Middle frontal gyrus (tissue), 1 donor: ENCODE measurements around the gene CACNA1C.

Source experiments
- DNase-seq: peaks from one replicate; pipeline ENCODE4 v3.0.0-alpha.2; 2015; ENCODE audit warnings: low spot score; ENCODE audit errors: extremely low spot score

The CACNA1C gene

GRCh38 chr12:2638273-2639019 lies 585.7 kb downstream of the CACNA1C start:
- DNase-seq, result no peak

- no peak for DNase-seq
These were observed 586.2 kb downstream of the CACNA1C start for GRCh38 chr12:2639020-2639298.

GRCh38 chr12:2640281-2640680 lies 587.5 kb downstream of the CACNA1C start:
- no peak for DNase-seq

DNA sequence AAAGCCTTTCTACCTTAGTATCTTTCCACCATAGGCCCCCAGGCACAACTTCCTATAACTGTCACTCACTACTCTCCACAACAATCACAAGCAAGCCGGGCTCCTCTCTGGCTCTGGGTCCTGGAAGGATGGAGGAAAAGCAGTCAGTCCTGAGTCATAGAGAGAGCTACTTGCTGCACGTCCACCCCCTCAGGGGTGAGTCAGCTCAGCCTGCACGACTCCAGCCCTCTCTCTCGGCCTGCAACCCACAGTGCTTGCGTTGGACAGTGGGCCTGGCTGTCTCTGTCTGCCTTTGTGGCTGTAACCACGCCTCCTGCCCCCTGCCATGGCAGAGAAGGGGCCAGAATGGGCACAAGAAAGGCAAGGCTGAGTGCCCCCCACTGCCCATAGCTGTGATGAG lies 587.9 kb downstream of the CACNA1C start:
- DNase-seq, result peak; percentile 26

DNA sequence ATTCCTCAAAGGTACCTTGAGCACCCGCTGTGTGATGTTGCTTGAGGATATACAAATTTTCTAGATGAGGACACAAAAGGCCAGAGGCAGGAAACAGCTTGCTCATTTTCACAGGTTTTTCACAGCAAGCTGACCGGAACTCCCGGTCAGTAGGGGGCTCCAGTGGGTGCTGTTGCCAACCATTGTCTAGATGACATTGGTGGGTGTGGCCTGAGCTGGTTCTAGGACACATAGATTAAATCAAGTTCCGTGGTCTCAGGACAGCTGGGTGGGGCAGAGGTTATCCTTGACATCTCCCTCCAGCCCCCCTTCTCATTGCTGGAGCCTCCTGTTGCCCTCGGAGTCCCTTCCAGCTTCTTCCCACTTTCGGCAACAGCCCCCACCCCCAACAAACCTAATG lies 588.4 kb downstream of the CACNA1C start:
- DNase-seq, result no peak

GRCh38 chr12:2641761-2642160 lies 589.0 kb downstream of the CACNA1C start:
- no peak for DNase-seq

DNA sequence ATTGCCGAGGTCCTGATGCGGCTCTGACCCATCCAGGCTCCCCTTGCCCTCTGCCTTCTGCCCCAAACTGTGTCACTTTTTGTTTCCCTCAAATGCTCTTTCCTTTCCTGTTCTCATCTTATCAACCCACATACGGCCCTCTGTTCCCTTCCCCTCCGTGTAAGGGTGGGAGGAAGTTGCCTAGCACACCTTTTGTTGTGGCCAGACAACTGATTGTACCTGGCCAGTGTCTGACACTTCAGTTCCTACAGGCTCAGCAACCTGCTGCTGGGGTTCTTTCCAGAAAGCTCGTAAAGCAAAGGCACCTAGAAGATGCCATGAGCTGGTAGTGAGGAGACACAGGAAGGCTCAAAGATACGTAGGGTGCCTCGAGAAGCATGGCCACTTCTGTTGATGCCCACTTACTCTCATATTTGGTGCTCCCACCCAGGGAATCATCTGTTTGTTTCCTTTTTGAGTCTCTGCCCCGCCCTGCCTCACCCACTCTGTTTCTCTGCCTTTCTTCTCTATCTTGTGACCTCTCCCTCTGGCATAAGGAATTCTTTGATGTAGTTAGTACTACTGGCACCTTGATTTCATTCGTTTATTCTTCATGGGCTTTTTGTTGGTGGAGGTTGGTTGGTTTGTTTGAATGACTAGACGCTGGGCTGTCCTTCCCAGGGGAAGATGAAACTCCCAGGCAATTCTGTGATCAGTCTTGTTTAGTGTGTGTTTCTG lies 589.5 kb downstream of the CACNA1C start:
- DNase-seq, result no peak

DNA sequence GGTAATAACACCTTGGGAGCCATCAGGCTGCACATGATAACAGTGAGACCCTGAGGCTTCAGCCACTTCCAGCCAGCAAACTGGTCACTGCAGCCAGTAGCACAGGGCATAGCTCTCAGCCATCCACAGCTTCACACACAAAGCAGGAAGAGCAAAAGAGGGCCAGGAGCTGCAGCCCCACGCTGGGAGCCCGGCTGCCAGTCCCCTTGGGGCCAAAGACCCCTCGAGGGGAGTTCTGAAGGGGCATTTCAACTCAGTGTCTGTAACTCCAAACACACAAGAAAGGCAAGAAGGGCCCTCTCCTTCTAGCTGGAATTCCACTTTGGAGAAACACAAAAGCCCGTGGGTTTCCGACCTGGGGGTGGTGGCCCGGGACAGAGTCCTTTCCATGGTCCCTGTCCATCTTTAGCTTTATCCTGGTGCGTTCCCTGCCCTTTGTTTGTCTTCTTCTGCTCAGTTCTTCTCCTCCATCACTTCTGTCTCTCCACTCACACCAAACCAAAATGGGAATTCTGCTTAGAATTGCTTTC lies 590.2 kb downstream of the CACNA1C start:
- no peak for DNase-seq

GRCh38 chr12:2643576-2644135 lies 590.9 kb downstream of the CACNA1C start:
- no peak for DNase-seq

DNA sequence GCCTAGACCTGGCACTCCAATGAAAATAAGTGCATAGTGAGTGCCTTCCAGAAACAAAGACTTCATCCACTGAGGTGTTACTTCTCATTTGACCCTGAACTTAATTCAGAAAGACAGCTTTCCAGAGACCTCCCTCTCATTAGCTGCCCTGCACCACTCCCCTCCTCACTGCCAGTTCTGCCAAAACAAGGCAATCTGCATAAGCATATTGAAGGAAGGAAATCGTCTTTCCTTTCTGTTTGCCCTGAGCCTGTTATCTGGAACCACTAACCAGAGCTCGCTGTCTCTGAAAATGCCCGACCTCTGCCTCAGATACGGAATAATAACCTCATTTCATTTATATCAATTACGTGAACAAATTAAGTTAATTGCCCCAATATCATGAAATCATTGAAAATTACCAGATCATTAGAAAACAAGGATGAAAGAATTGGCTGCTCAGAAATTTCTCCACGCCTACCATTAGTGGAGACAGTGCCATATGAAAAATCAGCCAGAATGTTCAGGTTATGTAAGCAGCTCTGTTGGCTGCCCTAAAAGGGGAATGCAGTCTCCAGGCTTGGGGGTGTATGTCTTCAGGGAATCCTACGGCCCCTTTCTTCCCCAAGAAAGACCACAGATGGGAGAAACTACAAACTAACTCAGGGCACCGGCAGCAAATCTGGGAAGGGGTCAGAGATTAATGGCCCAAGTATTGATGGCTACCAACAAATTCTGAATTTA lies 592.1 kb downstream of the CACNA1C start:
- DNase-seq, result no peak

- DNase-seq, result no peak
These were observed 592.7 kb downstream of the CACNA1C start for GRCh38 chr12:2645460-2645859.

DNA sequence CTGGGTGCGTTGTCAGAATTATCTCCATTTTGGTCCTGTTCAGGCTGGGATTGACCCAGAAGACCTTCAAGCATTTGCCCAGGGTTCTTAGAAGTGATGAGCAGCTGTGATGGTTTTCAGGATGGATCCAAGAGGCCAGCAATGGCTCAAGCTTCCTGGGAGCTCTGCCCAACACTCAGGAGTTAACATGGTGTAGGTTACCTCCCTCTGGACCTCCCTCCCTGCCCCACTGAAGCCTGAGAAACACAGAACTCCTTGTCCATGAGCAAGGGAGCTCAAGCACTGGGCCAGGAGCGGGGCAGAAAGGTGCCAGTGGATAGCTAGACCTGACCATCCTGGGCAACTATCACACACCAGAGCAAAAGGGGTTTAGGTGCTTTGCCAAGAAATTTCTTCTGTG lies 593.6 kb downstream of the CACNA1C start:
- DNase-seq, result no peak

DNA sequence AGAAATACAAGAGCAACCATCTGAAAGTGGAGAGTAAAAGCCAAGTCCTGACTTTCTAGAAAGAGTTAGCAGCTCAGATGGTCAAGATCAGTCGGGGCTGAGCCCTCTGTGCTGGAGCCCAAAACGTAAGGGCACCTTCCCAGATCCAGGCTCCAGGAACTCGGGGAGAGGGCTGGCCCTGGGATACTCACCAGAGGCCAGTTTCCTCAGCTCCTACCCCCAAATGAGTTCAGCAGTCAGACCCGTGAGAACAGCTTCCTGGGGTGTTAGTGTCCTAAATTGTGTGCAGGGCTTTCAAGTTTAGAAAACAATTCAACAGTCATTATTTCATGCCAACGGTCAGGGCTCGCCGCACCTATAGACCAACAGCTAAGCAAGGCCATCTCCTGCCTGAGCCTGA lies 594.4 kb downstream of the CACNA1C start:
- DNase-seq, result no peak

DNA sequence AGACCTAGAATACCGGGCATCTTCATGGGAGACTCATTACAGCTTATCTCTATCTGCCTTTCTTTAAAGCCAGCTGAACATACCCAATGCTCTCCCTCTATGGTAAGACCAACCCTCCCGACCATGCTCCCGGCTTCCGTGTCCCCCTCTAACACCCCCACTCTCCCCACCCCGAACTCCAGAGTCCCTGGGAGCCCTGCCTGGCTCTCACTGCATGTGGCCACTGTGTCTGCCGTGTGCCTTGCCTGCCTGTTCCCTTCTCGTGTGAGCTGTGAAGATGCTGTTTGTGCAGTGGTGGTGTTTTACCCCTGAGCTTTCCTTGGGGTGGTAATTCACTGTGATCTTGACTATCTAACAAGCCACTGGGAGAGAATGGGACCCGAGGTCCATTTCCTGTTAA lies 595.6 kb downstream of the CACNA1C start:
- no peak for DNase-seq

DNA sequence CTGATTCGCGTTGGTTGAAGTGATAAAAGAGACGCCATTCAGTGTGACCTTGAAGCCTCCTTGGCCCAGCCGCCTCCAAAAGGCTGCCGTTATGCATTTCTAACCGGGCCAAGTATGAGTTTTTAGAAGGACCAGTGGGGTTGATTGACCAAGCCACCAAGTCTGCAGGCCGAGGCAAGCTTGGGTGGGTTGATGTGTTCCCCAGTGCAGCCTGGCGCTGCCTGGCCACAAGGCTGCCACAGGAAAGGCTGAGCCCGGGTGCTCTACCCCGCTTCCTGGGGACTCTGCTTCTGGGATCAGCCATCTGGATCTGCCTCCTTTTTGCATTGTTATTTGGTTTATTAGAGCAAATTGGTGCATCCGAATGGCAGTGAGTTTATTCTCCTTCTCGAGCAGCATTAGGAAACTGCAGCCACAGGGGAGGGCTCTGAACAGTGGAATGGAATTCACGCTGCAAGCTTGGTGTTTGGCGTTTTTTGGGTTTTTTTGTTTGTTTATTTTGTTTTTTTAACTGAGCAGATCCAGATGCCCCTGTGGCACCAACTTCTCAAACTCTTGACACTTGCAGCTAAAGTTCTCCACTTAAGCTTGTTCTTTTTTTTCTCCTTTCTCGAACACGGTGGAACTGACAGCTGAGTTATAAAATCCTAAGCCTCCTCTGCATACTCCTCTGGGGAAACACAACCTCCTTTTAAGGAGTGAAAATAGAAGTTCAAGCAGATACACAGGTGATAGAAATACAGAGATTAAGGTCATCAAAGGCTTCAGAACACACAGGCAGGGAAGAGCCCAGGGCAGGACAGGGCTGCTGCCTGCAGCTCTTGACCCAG lies 596.6 kb downstream of the CACNA1C start:
- no peak for DNase-seq

DNA sequence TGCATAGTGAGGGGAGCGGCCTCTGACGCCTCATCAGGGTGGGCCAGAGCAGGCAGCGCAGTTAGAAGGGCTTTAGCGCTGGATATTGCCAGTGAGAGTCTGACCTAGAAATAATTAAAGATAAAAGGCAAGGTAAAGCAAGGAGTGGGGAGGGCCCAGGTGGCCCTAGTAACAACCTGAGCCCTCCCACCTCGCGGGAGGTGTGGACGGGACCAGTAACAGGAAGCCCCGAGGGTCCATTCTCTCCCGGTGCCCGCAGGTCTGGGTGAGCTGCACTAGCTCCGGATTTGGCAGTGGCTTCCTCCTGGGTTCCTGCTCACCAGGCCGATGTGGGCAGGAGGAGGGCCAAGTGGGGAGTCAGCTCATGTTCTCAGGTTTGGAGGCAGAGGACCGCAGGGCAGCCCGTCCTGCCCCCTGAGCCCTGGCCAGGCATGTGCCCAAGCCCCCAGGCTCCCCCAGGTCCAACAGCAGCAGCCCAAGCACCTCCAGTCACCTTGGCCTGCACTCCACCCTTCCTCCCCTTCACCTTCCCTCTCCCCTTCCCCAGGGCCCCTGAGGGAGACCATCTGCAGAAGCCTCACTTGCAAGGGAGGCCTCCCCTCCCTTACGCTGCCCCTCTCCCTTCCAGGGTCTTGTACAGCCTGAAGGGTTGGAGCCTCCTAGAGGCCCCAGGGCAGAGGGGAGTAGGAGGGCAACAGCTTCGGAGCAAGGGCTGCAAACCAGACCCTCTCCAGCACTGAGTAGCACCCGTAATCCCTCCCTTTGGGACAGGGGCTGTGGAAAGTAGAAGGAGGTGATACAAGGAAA lies 597.7 kb downstream of the CACNA1C start:
- DNase-seq, result no peak

GRCh38 chr12:2651068-2651965 lies 598.5 kb downstream of the CACNA1C start:
- no peak for DNase-seq

DNA sequence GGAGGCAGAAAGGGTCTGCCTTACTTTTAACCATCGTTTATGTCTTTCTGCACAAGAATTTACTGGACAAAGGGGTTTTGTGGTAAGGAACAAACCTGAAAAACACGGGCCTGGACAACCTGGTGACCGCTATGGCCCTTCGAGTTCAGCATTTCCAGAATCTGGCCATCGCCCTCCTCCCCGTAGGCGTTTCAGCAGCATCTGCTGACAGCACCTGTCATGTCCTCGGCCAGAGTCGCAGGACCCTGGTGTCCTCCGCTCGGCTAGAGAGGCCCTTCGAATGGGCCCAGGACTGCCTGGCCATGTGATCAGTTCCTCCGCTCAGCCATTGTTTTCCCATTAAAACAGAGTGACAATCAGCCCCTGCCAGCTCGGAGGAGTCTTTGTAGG lies 599.2 kb downstream of the CACNA1C start:
- no peak for DNase-seq

DNA sequence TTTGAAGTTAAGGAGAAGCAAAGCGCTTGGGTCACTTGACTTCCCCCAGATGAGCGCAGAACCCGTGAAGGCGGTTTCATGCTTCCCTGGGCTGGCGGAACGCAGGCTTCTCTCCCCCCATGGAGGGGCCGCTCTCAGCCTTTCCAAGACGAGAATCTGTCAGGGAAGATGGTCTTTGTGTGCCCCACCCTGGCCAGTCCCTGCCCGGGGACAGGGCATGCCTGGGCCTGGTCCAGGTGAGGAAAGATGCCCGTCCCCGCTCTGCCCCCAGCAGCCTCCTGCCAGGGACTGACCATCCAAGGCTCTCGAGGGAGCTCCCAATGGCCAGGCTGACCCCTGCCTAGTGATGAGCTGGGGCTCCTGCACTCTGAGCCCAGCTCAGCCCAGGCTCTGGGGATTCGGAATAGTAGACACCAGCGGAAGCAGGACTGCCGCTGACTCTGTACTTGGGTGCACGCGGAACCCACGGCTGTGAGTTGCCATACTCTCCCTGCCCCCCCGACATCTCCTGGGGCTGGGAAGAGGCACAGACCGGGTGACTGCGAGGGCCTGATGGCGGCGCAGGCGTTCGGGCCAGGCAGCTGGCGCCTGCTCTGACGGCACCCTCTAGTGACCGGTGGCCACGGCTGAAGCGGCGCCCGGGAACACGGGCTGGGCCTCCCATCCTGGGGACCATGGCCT lies 599.8 kb downstream of the CACNA1C start:
- DNase-seq, result no peak
